PC-3 (cell line): Measurements from ENCODE around the gene SCAND1.

ENCODE experiments used
- CTCF ChIP-seq: fragments of 300-600 bp; sonication (generic); conservative IDR thresholded peaks from 2 replicates; pipeline ENCODE4 v1.5.1; 2017; ENCODE audit warnings: antibody characterized with exemption, low read depth, mild to moderate bottlenecking, low read length
- EZH2 ChIP-seq: fragments of 300-600 bp; sonication (generic); IDR thresholded peaks from one replicate; pipeline ENCODE4 v1.6.1; 2017; ENCODE audit warnings: antibody characterized with exemption, mild to moderate bottlenecking, low read length; ENCODE audit not compliant: unreplicated experiment
- EZH2phosphoT487 ChIP-seq: fragments of 300-600 bp; sonication (generic); IDR thresholded peaks from 2 replicates; pipeline ENCODE4 v1.6.1; 2018; ENCODE audit warnings: mild to moderate bottlenecking, antibody characterized with exemption, low read length, borderline replicate concordance

GRCh38 chr20:35918021-35918420 is 36.3 kb downstream of the SCAND1 start:
- TF ChIP-seq CTCF (no peak), EZH2 (no peak), EZH2phosphoT487 (no peak)
